Stimulated activated effector memory CD8-positive, alpha-beta T cell treated with anti-CD3 and anti-CD28 coated beads, Interleukin-12 subunit alpha, Interleukin-12 subunit beta, amount 100 ng/mL, for 72 hours (primary cell): ENCODE measurements around the gene DLST.

Experiments used
- ATAC-seq: fragments of 150-1000 bp; cut with Tn5 transposase; 2 replicates; pipeline ENCODE4 v1.10.0; 2021
- DNase-seq, 2 donors: peaks; one replicate each; pipeline ENCODE4 v3.0.0; 2021 to 2022; ENCODE audit warnings: low spot score in 2 of 2
- H3K27ac Mint-ChIP-seq: one replicate; pipeline ENCODE4 v1.8.0; 2022; ENCODE audit warnings: mild to moderate bottlenecking, mixed read lengths
- H3K36me3 Mint-ChIP-seq: one replicate; pipeline ENCODE4 v1.8.0; 2022; ENCODE audit warnings: mild to moderate bottlenecking, mixed read lengths
- H3K4me1 Mint-ChIP-seq: one replicate; pipeline ENCODE4 v1.8.0; 2022; ENCODE audit warnings: mixed read lengths
- H3K4me3 Mint-ChIP-seq: one replicate; pipeline ENCODE4 v1.8.0; 2022; ENCODE audit warnings: mild to moderate bottlenecking, mixed read lengths
- H3K9me3 Mint-ChIP-seq: one replicate; pipeline ENCODE4 v1.8.0; 2022; ENCODE audit warnings: mixed read lengths

Gene DLST

DNA sequence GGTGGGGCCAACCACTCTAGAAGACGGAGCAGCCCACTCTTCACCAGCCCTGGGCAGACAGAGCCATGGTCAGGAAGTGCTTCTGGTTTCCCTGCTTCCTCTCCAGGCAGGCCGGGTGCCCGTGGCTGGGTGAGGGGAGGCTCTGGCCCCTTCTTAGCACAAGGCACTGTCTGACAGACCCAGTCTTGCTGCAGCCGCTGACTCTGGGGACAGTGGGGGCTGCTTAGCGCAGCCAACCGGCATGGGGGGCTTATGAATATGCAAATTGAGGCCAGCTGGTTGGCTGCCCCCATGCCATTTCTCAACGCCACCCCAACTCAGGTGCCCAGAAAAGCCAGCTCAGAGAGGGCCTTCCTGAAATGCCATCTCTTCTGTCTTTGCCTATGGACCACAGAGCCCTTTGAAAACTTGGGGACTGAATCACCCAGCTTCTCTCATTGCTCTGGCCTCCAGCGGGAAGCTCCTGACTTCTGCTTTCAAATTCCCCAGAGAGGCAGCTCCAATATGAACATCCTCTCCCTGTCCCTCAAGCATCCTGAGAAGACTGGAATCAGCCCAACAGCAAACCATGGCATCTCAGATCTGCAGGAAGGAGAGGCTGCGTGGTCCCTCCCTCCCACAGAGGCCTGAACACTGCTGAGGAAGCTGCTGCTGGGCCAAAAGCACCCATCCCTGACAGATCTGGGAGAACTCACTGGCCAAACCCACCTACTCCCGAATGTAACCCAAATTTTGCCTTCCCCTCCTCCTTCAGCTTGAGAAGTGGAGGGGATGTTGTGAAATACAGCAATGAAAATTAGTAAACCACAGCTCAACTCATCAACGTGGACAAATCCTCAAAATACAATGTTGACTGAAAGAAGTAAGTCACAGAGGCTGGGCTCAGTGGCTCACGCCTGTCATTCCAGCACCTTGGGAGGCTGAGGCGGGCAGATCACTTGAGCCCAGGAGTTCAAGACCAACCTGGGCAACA lies 5.5 kb upstream of the DLST start, which contains the start of gene PROX2:
TSS of gene PROX2 (minus strand) at position 205 of the 973 bp plus-strand sequence. CDS start 12,311 bp downstream, outside the sequence.
- Mint-ChIP-seq H3K27ac (peak within 1 kb of the TSS; percentile 95), H3K4me1 (peaks cover 37% of the 10 kb centered on the region), H3K9me3 (no peaks in the 10 kb centered on the region), H3K4me3 (peak within 1 kb of the TSS; percentile 68), H3K36me3 (no peaks in the 10 kb centered on the region)
- DNase-seq (peak; percentile 26 to 71), ATAC-seq (peak; percentile 79)

DNA sequence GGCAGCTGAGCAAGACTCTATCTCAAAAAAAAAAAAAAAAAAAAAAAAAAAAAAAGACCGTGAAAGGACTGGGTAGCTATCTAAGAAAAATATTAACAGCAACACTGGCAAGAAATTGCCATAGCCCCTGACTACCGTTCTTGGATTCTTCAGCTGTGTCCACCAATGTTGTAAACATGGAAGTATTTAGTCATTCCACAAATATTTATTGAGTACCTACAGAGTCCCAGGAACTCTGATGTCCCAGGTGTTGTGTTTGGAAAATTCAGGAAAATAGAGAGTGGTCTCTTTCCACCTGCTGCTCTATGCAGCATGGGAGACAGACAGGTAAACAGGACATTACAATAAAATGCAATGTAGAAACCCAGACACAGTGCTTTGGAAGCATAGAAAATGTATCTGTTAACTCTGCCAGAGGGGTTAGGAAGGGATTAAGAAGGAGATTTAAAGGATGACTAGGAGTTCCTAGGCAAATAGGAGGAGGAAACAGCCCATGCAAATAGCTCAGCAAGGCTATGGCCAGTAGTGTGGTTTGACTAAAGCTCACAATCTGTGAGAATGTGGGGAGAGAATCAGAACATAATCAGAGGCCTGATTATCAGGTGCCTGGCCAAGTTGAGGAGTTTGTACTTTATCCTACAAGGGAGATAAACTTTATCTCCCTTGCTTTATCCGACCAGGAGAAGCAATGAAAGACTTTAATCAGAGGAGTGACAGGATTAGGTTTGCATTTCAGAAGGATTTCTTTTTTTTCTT lies 2.1 kb upstream of the DLST start:
- no peak for DNase-seq
- no peaks in the 10 kb centered on the region for H3K9me3 Mint-ChIP-seq
- H3K4me3 Mint-ChIP-seq = peak overlapping the region; percentile 98
- peaks cover 24% of the 10 kb centered on the region for H3K36me3 Mint-ChIP-seq
- H3K27ac Mint-ChIP-seq = peak overlapping the region; percentile 97
- no peak for ATAC-seq
- peaks cover 63% of the 10 kb centered on the region for H3K4me1 Mint-ChIP-seq

DNA sequence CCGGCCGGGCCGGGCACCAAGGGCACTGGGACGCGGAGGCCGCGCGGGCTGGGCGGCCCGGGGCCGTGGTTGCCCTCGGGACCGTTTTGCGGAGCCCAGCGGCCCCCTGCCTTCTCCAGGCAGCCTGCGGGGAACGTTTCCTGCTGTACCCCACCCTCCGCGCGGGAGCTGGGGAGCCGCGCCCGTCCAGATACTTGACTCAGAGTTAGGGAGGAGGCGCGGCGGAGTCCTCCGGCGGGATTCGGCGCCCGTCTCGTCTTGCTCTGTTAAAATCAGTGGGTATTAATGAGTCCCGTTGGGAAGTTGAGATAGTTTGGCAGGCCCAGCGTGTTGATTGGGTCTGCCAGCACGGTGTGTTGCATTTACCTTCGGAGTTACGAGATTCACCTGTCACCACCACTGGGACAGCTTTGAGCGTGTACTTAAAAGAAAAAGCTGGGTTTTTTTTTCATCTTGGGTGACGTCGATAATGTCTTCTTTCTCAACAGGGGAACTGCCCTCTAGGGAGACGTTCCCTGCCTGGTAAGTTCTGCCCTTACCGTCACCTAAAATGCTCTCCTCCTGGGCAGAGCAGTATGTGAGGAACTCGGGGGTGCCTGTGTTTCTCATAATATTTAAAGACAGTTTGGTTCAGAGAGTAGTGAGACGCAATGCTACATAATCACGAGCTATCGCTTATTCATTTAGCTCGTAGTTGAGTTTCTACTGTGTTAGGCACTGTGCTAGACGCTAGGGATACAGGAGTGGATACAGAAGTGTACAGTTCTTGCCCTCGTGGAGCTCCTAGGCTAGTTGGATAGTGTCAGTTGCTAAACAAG lies 596 bp downstream of the DLST start:
- Mint-ChIP-seq H3K27ac (peak overlapping the region; percentile 97), H3K9me3 (no peaks in the 10 kb centered on the region), H3K4me3 (peak overlapping the region; percentile 98), H3K36me3 (peaks cover 48% of the 10 kb centered on the region), H3K4me1 (peaks cover 67% of the 10 kb centered on the region)
- ATAC-seq (peak; percentile 72), DNase-seq (no peak)

DNA sequence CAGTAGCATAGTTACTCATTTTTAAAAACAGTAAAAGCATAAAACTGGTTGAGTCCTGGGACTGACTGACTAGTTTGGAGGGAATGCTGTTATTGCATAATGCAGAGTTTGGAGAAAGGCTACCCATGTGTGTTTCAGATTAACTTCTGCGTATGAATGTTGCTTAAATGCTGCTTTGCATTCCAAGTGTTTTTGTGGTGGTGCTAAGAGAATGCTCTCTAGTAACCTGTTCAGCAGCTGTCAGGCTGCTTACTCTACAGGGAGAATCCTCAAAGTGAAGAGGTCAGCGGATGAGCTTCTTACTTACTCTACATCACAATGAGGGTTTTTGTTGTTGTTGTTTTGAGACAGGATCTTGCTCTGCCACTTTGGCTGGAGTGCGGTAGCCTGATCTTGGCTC lies 4.3 kb downstream of the DLST start:
- H3K4me3 Mint-ChIP-seq = no peak overlapping the region
- no peaks in the 10 kb centered on the region for H3K9me3 Mint-ChIP-seq
- no peak for ATAC-seq
- peaks cover 85% of the 10 kb centered on the region for H3K36me3 Mint-ChIP-seq
- H3K4me1 Mint-ChIP-seq = peaks cover 65% of the 10 kb centered on the region
- peak overlapping the region; percentile 97 for H3K27ac Mint-ChIP-seq
- no peak for DNase-seq

DNA sequence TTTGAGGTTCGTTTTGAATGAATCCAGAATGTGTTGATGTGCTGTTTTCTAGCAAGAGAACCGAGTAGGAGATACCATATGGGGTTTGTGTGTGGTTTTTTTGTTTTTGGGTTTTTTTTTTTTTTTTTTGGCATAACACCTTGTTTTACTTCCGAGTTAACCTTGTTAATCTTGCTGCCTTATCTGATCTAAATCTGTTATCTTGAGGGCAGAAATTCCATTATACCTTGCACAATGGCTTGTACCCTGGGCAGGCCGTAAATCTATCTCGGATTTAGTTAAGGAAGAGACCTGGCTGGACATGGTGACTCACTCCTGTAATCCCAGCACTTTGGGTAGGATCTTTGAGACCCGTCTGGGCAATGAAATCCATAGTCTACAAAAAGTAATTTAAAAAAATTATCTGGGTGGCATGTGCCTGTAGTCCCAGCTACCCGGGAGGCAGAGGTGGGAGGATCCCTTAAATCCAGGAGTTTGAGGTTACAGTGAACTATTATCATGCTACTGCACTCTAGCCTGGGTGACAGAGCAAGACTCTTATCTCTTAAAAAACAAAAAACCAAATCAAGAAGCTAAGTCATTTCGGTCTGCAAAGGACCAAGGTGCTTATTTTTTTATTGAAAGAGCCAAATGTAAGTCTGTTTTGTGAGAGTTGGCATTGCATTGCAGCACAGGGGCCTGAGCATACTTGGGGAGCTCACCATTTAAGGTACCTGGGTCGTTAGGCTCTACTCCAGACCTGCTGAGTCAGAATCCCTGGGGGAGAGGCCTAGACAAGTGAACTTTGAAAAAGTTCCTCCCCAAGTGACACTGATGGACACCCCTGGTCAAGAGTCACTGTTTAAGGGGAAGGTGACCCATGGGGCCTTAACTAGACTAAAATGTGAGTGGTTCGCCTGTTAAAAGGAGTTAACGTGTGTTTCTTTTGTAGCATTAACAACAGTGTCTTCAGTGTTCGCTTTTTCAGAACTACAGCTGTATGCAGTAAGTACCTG lies 6.7 kb downstream of the DLST start:
- no peak for ATAC-seq
- Mint-ChIP-seq H3K4me1 (peaks cover 48% of the 10 kb centered on the region), H3K9me3 (no peaks in the 10 kb centered on the region), H3K36me3 (peaks cover 97% of the 10 kb centered on the region), H3K27ac (peak overlapping the region; percentile 59), H3K4me3 (no peak overlapping the region)
- no peak for DNase-seq

DNA sequence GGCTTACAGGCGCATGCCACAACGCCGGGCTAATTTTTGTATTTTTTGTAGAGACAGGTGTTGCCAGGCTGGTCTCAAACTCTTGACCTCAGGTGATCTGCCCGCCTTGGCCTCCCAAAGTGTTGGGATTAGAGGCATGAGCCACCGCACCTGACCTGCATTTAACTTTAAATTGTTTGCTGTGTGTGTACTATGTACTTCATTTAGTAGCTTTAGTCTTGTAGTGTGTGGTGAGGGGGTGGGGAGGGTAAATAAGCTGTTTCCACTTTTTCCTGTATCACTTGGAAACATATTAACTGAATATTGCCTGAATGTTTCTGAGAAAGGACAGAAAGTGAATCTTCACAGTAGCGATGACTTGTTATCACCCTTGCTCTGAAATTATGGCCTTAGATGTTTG lies 8.5 kb downstream of the DLST start:
- Mint-ChIP-seq H3K27ac (no peak overlapping the region), H3K4me1 (peaks cover 33% of the 10 kb centered on the region), H3K9me3 (no peaks in the 10 kb centered on the region), H3K4me3 (no peak overlapping the region), H3K36me3 (peaks cover 97% of the 10 kb centered on the region)
- ATAC-seq (no peak), DNase-seq (no peak)

DNA sequence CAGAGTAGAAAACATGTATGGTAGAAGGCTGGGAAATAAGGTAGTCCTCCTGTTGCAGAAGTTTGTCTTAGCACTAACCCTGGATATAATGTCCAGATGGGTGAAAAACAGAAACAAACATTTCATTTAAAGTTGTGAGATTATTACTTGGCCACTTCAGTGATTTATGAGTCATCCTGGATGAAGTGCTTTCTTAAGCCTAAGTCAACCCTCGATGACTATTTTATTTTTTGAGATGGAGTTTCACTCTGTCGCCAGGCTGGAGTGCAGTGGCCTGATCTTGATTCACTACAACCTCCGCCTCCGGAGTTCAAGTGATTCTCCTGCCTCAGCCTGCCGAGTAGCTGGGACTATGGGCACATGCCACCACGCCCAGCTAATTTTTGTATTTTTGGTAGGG lies 10.2 kb downstream of the DLST start:
- DNase-seq = no peak
- peak overlapping the region; percentile 29 for H3K27ac Mint-ChIP-seq

DNA sequence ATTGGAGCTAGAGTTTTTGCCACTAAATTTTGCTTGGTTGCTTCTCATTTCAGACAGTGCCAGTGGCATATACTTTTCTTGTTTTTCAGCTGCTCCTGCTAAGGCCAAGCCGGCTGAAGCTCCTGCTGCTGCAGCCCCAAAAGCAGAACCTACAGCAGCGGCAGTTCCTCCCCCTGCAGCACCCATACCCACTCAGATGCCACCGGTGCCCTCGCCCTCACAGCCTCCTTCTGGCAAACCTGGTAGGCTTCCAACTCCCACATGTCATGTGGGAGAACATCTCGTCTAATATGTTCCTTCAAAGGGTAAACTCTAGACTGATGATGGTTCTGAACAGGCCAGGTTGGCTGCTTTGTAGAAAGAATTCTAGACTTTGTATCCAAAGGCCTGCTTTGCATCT lies 11.0 kb downstream of the DLST start:
- DNase-seq (no peak), ATAC-seq (no peak)
- H3K4me1 Mint-ChIP-seq = peaks cover 18% of the 10 kb centered on the region
- peak overlapping the region; percentile 29 for H3K27ac Mint-ChIP-seq
- H3K4me3 Mint-ChIP-seq = no peak overlapping the region
- peaks cover 100% of the 10 kb centered on the region for H3K36me3 Mint-ChIP-seq
- H3K9me3 Mint-ChIP-seq = no peaks in the 10 kb centered on the region

More for the DNA sequence above, 10.2 kb downstream of the DLST start:
- Mint-ChIP-seq H3K4me3 (no peak overlapping the region), H3K4me1 (peaks cover 20% of the 10 kb centered on the region), H3K36me3 (peaks cover 97% of the 10 kb centered on the region), H3K9me3 (no peaks in the 10 kb centered on the region)
- ATAC-seq = no peak

DNA sequence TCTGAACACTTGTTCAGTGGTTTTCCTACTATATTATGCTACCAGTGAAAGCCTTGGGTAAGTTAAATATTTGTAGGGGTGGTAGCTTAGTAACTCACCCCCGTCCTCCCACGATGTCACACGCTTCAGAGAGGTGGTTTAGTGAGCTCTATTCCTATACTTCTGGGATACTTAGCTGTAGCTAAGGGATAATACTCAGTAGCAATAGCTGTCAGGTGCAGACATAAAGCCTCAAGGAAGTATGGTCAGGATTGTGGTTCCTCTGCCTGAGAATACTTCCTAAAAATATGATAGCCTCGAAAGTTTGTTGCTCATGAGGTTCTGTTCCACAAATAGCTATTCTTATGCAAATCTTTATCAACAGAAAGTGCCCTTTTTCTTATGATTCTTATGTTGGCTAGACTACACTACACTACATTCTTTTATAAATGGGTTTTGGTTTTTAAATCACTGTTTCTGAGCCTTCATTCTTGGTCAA lies 11.9 kb downstream of the DLST start:
- Mint-ChIP-seq H3K9me3 (no peaks in the 10 kb centered on the region), H3K27ac (peak overlapping the region; percentile 78), H3K36me3 (peaks cover 100% of the 10 kb centered on the region), H3K4me1 (peaks cover 8% of the 10 kb centered on the region), H3K4me3 (no peak overlapping the region)
- DNase-seq = no peak
- no peak for ATAC-seq

DNA sequence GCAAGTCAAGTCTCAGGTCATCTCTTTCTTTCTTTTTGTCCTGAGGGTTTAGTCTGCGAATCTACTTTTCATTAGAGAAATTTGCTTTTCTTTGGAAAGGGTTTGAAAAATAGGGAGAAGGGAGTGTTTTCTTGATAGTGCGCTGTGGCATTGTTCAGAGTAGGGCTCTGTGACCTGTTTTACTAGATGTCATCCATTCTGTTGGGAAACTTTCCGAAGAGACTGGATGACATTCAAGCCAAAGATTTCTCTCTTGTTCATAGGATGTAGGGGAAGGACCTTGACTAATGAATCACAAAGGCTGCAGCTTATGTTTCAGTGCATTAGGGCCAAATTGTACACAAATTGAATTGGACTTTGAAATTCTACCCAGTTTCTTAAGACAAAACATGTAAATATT lies 14.7 kb downstream of the DLST start:
- Mint-ChIP-seq H3K36me3 (peaks cover 100% of the 10 kb centered on the region), H3K4me3 (no peak overlapping the region), H3K4me1 (peaks cover 5% of the 10 kb centered on the region), H3K27ac (peak overlapping the region; percentile 40), H3K9me3 (no peaks in the 10 kb centered on the region)
- no peak for ATAC-seq
- DNase-seq = no peak

DNA sequence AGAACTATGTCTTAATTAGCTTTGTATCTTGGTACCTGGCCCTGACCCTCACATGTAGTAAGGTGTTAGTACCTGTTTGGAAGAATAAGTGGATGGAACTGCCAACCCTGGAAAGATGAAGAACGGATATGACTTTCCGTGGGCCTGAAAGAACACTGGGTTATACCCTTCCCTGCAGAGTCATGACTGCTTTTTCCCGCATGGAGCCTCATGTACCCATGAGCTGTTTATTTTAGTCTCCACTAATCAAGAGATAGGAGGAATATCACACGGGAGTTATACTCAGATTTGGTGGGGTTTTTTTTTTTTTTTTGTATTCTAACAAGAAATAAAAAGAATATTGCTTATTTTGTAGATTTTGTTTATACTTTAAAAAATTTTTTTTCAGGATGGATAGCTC lies 15.9 kb downstream of the DLST start:
- DNase-seq = no peak

DNA sequence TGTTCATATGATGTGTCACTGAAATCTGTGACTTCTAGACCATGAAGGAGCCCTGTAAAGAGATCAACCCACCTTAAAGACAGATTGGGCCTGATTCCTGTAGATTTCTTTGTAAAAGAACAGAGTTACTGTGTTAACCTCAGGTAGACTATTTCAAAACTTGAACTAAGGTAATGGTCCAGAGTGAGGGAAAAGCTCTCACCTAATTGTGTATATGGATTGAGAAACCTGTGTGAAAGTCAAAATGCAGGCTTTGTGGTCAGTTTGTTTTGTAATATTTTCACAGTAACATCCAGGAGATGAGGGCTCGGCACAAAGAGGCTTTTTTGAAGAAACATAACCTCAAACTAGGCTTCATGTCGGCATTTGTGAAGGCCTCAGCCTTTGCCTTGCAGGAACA lies 16.4 kb downstream of the DLST start:
- no peak for ATAC-seq
- peaks cover 100% of the 10 kb centered on the region for H3K36me3 Mint-ChIP-seq
- no peak overlapping the region for H3K27ac Mint-ChIP-seq
- peaks cover 5% of the 10 kb centered on the region for H3K4me1 Mint-ChIP-seq
- no peaks in the 10 kb centered on the region for H3K9me3 Mint-ChIP-seq
- no peak for DNase-seq
- H3K4me3 Mint-ChIP-seq = no peak overlapping the region

More for the DNA sequence above, 15.9 kb downstream of the DLST start:
- H3K27ac Mint-ChIP-seq = no peak overlapping the region
- H3K4me1 Mint-ChIP-seq = peaks cover 5% of the 10 kb centered on the region
- no peak overlapping the region for H3K4me3 Mint-ChIP-seq
- H3K9me3 Mint-ChIP-seq = no peaks in the 10 kb centered on the region
- ATAC-seq = no peak
- H3K36me3 Mint-ChIP-seq = peaks cover 100% of the 10 kb centered on the region

DNA sequence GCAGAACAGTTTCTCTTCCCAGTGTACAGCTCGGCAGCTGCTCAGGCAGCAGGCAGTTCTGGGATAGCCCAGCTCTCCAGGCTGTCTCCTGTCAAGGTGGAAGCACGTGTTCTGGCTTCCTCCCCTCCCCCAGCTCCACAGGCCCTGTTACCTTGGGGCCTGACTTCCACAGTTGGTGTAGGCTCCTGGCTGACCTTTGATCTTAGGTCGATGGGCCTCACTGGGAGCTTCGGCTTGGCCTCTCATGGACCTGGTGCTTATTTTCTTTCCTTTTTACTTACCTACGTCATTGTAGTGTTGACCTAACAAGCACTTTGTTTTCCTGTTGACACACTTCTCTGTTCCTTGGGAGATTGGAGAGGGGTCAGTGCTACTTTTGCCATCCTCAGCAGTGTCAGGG lies 17.0 kb downstream of the DLST start:
- DNase-seq (no peak), ATAC-seq (no peak)

More for the DNA sequence above, 17.0 kb downstream of the DLST start:
- peaks cover 5% of the 10 kb centered on the region for H3K4me1 Mint-ChIP-seq
- peaks cover 97% of the 10 kb centered on the region for H3K36me3 Mint-ChIP-seq
- no peak overlapping the region for H3K4me3 Mint-ChIP-seq
- H3K9me3 Mint-ChIP-seq = no peaks in the 10 kb centered on the region
- H3K27ac Mint-ChIP-seq = peak overlapping the region; percentile 90
